T-helper 9 cell (primary cell): ENCODE results near the gene TAB3.
"Not testable (repeated sequence)": the region's sequence is repeated elsewhere in the genome, so short reads cannot be mapped to it uniquely, and the experiment has no call there.

Source experiments
- DNase-seq: peaks from one replicate; pipeline ENCODE4 v3.0.0-alpha.2; 2020

The TAB3 gene

GRCh38 chrX:30812326-30812725, 76.7 kb downstream of the TAB3 start:
- DNase-seq = no peak

- DNase-seq = no peak
Observed at GRCh38 chrX:30806187-30806728, 82.8 kb downstream of the TAB3 start.

- no peak for DNase-seq
Observed at GRCh38 chrX:30804462-30804861, 84.6 kb downstream of the TAB3 start.

- no peak for DNase-seq
Observed at GRCh38 chrX:30800901-30801300, 88.2 kb downstream of the TAB3 start.

- DNase-seq = no peak
Observed at GRCh38 chrX:30799327-30799726, 89.7 kb downstream of the TAB3 start.

- no peak for DNase-seq
Observed at GRCh38 chrX:30798810-30799209, 90.2 kb downstream of the TAB3 start.

- DNase-seq = not testable (repeated sequence)
Observed at GRCh38 chrX:30797301-30797700, 91.8 kb downstream of the TAB3 start.

GRCh38 chrX:30795981-30796958, 92.8 kb downstream of the TAB3 start:
- DNase-seq = no peak

GRCh38 chrX:30794497-30794896, 94.6 kb downstream of the TAB3 start:
- DNase-seq = no peak

GRCh38 chrX:30793767-30794103, 95.3 kb downstream of the TAB3 start:
- no peak for DNase-seq

GRCh38 chrX:30793075-30793766, 95.8 kb downstream of the TAB3 start:
- DNase-seq = no peak

- DNase-seq = no peak
Observed at GRCh38 chrX:30791296-30792278, 97.5 kb downstream of the TAB3 start.

- no peak for DNase-seq
Observed at GRCh38 chrX:30787012-30787411, 102.0 kb downstream of the TAB3 start.

- DNase-seq = no peak
Observed at GRCh38 chrX:30786374-30786773, 102.7 kb downstream of the TAB3 start.

GRCh38 chrX:30781711-30782444, 107.2 kb downstream of the TAB3 start:
- no peak for DNase-seq

GRCh38 chrX:30779453-30780030, 109.5 kb downstream of the TAB3 start:
- DNase-seq = no peak

- no peak for DNase-seq
Observed at GRCh38 chrX:30777575-30777974, 111.5 kb downstream of the TAB3 start.
